ENCODE results near the gene BANP.
"Not testable (repeated sequence)": the region's sequence is repeated elsewhere in the genome, so short reads cannot be mapped to it uniquely, and the experiment has no call there.

Gene BANP

DNA sequence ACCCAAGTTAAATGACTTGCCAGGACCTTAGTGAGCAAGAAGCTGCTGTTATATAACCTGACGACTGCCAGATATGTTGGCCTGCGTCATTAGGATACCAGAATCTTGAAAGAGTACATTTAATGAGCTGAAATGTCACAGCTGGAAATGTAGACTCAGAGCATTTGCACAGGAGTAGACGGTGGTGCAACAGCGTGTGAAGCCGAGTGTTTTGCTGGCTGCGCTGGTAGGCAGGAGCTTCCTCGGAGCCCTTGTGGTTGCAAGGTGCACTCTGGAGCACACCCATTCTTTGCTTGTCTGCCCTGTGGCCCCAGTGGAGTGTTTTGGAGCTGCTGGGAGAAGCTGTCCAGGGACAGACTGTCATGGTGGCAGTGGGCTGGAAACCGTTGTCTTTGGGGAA lies 79.3 kb downstream of the BANP start:
- TF ChIP-seq, protein P1, sequence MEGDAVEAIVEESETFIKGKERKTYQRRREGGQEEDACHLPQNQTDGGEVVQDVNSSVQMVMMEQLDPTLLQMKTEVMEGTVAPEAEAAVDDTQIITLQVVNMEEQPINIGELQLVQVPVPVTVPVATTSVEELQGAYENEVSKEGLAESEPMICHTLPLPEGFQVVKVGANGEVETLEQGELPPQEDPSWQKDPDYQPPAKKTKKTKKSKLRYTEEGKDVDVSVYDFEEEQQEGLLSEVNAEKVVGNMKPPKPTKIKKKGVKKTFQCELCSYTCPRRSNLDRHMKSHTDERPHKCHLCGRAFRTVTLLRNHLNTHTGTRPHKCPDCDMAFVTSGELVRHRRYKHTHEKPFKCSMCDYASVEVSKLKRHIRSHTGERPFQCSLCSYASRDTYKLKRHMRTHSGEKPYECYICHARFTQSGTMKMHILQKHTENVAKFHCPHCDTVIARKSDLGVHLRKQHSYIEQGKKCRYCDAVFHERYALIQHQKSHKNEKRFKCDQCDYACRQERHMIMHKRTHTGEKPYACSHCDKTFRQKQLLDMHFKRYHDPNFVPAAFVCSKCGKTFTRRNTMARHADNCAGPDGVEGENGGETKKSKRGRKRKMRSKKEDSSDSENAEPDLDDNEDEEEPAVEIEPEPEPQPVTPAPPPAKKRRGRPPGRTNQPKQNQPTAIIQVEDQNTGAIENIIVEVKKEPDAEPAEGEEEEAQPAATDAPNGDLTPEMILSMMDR (conservative IDR thresholded peaks at IDR 0.05; ENCODE audit: low read length): no peak
- no peak for DNase-seq (ENCODE audit: low read depth)
- H3K4me3 ChIP-seq (ENCODE audit: low read length): no peak overlapping the region

DNA sequence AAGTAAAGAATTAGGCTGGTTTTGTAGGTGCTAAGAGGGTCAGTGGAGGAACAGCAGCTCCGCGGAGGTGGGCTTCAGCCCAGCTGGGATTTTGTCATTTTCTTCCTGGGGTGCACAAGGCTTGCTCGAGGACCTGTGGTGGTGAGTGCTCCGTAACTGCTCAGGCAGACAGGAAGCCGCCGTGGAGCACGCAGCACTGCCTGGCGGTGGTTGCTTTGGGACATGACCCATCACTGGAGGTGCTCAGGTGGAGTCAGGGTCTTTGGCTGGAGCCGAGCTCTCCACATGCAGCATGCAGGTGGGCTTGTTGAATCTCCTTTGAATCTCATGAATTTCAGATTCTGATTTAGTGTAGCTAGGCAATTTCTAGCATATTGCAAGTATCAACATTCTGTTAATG lies 79.7 kb downstream of the BANP start:
- DNase-seq (ENCODE audit: low read depth); H3K4me3 ChIP-seq (ENCODE audit: low read length): not testable (repeated sequence)

DNA sequence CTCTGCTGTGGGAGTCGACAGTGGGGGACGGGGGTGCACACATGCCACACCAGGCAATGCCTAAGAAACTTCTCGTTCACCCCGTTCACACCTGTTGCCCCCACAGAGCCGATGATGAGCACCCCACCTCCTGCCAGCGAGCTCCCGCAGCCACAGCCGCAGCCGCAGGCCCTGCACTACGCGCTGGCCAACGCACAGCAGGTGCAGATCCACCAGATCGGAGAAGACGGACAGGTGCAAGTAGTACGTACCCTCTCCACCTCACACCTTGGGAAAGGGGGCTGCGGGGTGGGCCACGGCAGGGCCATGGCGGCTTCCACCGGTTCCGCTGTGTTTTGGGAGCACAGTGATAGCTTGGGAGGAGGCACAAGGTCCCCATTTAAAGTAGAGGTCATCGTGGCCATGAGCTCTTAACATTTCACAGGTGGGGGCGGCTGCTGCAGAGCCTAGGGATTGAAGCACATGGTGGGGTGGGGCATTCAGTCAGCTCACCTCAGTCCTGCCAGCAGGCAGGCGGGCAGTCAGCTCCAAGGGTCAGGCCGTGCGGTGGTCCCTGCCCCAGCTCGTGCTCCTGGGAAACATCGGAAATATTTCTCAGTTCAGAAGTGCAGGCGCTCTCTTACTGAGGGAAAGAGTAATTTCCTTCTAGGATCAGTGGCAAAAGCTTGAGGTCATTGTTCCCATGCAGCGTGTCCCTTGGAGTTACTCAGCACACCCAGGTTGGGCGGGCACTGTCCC lies 81.9 kb downstream of the BANP start:
- DNase-seq (ENCODE audit: low read depth); H3K4me3 ChIP-seq (ENCODE audit: low read length): not testable (repeated sequence)

DNA sequence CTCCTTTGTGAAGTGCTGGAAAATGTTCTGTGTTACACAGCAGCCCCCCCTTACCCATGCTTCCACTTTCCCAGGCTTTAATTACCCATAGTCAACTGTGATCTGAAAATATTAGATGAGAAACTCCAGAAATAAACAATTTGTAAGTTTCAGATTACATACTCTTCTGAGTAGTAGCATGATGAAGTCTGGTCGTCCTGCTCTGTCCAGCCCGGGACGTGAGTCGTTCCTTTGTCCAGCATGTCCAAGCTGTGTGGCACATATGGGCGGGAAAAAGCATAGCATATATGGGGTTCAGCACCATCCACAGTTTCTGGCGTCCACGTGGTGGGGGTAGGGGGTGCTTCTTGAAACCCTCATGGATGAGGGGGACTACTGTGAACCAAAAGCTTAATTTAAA lies 83.5 kb downstream of the BANP start:
- no peak for DNase-seq (ENCODE audit: low read depth)
- TF ChIP-seq, protein P1 (conservative IDR thresholded peaks at IDR 0.05; ENCODE audit: low read length): no peak
- no peak overlapping the region for H3K4me3 ChIP-seq (ENCODE audit: low read length)

DNA sequence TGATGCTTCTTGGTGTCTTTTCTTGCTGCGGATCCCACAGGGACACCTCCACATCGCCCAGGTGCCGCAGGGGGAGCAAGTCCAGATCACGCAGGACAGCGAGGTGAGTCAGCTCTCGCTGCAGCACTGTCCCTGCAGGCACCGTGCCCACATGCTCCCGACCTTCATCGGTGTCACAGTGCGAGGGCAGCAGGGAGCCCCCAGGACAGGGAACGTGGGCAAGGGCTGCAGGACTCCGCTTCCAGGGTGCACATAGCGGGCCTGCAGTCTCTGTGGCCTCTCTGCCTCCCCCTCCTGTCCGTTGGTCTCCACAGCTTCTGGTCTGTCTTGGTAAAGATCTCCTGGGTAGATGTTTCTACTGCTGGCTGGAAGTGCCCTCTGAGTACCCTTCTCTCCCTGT lies 84.1 kb downstream of the BANP start:
- TF ChIP-seq, protein P1 (conservative IDR thresholded peaks at IDR 0.05; ENCODE audit: low read length): no peak
- DNase-seq (ENCODE audit: low read depth): no peak
- H3K4me3 ChIP-seq (ENCODE audit: low read length): no peak overlapping the region

DNA sequence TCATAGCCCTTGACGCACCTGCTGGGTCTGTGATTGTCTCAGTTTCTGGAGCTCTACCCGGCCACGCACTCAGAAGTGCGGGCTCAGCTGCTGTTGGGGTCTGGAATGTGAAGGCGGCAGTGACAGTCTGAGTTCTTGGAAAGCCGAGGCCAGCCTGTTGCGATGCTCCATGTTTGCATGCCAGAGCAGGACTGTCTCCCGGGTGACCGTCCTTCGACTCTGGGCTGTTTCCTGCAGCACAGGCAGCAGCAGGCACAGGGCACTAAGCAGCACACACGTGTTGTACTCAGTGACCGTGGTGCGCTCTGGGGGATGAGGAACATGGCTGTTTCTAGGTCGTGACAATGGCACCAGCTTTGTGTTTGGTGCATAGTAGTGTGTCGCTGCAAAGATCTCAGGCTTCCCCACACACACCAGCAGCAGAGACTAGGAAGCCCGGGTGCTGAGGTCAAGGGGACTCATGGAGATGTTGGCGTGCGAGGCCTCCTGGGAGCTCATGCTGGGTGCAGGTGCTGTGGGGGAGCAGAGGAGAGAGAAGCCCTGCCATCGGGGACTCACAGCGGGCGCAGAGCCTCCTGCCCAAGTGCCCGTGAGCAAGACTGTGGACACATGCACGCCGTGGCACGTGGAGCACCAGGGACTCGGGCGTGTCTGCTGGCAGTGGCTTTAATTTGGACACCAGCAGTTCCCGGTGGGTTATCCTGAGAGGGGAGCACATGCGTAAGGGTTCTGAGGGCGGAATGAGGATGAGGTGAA lies 84.8 kb downstream of the BANP start:
- not testable (repeated sequence) for H3K4me3 ChIP-seq (ENCODE audit: low read length); DNase-seq (ENCODE audit: low read depth)

DNA sequence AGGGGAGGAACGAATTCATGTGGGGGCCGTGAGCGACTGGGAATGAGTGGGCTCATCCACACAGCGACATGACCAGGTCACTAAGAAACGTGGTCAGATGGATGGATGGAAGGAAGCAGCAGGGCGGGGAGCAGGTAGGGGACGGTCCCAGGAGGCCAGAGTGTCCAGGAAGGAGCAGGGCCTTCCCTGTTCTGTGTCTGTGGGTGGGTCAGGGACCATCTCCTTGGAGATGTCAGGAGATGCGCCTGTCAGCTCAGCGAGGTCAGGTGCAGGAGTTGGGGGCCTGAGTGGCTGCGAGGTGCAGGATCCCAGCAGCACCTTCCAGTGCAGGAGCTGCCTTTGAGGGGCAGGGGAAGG lies 85.4 kb downstream of the BANP start:
- DNase-seq (ENCODE audit: low read depth); H3K4me3 ChIP-seq (ENCODE audit: low read length): not testable (repeated sequence)

DNA sequence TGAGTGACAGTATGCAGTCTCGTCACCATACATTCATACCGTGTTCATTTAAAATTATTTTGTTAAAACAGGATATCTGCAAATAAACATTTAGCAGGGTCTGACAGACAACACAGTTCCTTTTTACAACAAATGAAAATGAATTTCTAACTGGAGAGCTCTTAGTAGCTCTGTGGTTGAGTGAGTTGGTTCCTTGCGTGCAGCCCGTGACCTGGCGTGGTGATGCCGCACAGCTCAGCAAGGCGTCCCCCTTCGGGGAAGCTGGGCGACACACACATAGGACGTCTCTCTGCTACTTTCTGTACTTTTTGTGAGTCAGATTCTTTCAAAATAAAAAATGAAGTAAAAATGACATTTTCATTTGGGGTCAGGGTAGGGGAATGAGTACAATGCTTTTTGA lies 86.1 kb downstream of the BANP start:
- not testable (repeated sequence) for DNase-seq (ENCODE audit: low read depth)

DNA sequence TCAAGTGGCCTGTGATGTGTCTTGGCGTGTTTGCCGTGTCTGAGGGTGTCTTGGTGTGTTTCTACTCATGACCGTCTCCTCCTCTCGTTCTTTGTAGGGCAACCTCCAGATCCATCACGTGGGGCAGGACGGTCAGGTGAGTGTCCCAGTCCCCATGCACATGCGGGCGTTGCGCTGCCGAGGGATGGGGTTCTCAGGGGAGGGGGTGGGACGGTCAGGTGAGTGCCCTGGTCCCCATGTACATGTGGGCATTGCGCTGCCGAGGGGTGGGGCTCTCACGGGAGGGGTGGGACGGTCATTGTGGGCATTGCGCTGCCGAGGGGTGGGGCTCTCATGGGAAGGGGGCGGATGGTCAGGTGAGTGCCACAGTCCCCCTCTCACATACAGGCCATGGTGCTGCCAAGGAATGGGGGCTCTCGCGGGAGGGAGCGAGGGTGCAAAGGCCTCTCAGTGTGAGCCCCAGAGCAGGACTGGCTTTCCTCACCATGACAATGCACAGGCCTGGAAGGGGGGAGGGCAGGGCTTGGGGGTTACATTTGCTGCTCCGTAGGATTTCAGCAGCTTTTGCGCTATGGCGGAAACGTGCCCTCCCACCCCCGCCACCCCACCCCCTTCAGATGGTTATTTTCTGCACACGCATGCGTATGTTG lies 86.8 kb downstream of the BANP start:
- H3K4me3 ChIP-seq (ENCODE audit: low read length); DNase-seq (ENCODE audit: low read depth): not testable (repeated sequence)

More for the DNA sequence above, 86.1 kb downstream of the BANP start:
- H3K4me3 ChIP-seq (ENCODE audit: low read length): not testable (repeated sequence)

DNA sequence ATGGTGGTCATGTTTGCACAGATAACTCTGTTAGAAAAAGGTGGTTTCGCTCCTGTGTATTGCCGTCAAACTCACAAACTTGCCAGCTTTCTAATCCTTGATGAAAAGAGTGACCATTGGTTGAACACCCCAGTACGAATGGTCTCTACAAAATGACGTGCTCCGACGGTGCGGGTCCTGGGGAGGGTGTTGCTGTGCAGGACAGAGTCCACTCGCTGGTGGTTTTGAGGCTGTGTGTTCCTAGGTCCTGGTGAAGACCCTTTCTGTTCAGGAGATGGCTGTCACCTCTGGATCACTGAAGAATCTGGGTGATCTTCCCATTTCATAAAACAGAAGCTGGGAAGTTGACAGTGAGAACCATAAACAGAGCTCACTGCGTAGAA lies 87.3 kb downstream of the BANP start:
- H3K4me3 ChIP-seq (ENCODE audit: low read length); DNase-seq (ENCODE audit: low read depth): not testable (repeated sequence)

DNA sequence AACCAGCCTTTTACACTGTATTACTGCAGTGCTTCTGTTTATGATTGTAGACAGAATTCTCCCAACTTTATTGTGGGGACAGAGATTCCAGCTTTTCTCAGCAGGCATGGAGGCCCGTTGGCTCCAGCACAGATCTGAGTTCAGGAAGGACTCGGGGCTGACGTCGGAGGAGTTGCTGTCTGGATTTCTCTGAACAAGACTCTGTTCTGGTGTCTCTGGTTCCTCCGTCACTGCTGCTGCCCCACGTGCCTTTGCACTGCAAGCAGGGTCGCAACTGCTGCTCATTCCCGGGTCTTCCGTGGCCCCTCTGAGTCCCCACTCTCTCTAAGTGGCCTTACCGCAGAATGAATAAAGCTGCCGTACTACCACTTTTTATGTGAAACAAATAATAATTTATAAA lies 88.4 kb downstream of the BANP start:
- TF ChIP-seq, protein P1 (conservative IDR thresholded peaks at IDR 0.05; ENCODE audit: low read length): no peak
- DNase-seq (ENCODE audit: low read depth): no peak
- no peak overlapping the region for H3K4me3 ChIP-seq (ENCODE audit: low read length)

DNA sequence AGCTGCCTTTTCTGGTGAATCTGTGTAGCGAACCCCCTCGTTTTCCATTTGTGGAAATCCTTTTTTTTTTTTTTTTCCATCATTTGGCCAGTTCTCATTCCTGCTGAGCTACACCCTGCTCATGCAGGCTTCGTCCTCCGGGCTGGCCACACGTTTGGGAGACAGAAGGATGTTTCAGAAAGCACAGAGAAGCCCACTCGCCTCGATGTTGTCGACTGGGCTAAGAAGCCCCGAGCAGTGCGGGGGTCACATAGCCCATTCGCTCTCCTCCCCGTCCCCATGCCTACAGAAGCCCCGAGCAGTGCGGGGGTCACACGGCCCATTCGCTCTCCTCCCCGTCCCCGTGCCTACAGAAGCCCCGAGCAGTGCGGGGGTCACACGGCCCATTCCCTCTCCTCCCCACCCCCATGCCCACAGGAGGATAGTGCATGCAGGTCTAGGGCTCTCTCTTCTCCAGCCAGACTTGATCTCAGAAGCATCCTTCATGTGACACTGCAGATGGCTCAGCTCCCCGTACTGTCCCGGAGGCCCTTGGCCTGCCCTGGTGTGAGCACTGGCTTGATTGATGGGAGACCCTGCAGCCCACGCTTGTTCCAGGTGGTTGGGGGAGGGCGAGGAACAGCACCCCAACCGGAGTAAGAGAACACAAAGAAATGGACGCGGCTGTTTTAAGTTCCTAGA lies 89.1 kb downstream of the BANP start:
- H3K4me3 ChIP-seq (ENCODE audit: low read length); DNase-seq (ENCODE audit: low read depth): not testable (repeated sequence)

DNA sequence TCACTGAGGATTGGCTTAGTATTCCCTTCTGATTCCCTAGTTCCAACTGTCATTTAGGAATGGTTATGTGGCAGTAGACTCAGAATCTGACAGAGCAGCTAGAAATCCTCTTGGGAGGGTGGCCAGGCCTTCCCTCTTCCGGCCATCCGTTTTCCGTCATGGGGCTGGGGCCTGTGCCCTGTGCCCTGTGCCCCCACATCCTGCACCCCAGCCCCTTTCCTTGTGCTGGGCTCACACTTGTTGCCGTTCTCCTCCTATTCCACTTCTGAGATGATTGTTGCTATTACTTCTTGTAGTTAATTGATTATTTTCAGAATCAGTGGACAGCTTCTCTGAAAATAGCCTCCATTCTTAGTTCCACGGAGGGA lies 89.6 kb downstream of the BANP start:
- not testable (repeated sequence) for H3K4me3 ChIP-seq (ENCODE audit: low read length); DNase-seq (ENCODE audit: low read depth)

DNA sequence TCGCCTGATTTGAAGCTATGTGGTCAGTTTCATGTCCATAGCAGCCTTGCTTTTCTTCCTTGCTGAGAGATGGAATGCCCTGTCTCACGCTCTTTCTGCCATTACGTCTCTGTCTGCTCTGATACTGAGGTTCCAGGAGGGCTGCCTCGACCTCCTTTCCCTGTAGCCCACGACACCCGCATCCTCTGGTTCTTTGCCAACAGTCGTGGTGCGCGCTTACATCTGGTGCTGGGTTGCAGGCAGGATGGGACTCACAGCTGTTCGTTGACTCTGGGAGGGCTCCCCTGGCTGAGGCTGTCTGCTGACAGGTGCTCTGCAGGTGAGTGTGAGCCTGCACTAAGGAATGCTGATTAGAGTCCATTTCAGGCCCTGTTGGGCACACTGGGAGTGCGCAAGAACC lies 90.3 kb downstream of the BANP start:
- not testable (repeated sequence) for DNase-seq (ENCODE audit: low read depth); H3K4me3 ChIP-seq (ENCODE audit: low read length)
